Gastrocnemius medialis (tissue), 4 donors: Measurements from ENCODE around the gene RELCH.

Source experiments
- CTCF ChIP-seq, 5 experiments: fragments of 450-650 bp in 3 of 5; fragments of 200-600 bp in 2 of 5; sonication (generic) in 2 of 5; IDR thresholded peaks in 4 of 5; conservative IDR thresholded peaks in 1 of 5; 1 replicate in 4 of 5; 2 replicates in 1 of 5; pipeline ENCODE4 v1.5.1; 2016 to 2019; ENCODE audit warnings: antibody characterized with exemption in 5 of 5, mild to moderate bottlenecking in 3 of 5, moderate library complexity in 3 of 5
- POLR2A ChIP-seq, 2 donors: fragments of 450-650 bp; IDR thresholded peaks; one replicate each; pipeline ENCODE4 v1.6.1; 2017; ENCODE audit warnings: antibody characterized with exemption in 2 of 2, mild to moderate bottlenecking in 2 of 2, moderate library complexity in 2 of 2

- TF ChIP-seq POLR2A (IDR thresholded peaks at IDR 0.05) (no peak), CTCF (IDR thresholded peaks at IDR 0.05 in 4 of 5, conservative IDR thresholded peaks at IDR 0.05 in 1 of 5) (no peak)
Measured at GRCh38 chr18:62346333-62347088, 159.5 kb downstream of the RELCH start.
